GM12892 (cell line): ENCODE measurements around the gene A2ML1.
"Not testable (repeated sequence)": the region's sequence is repeated elsewhere in the genome, so short reads cannot be mapped to it uniquely, and the experiment has no call there.

Experiments
- POLR2A ChIP-seq: IDR thresholded peaks from 2 replicates; pipeline ENCODE4 v1.6.1; 2011; ENCODE audit warnings: low read depth, low read length, control low read depth
- POLR2AphosphoS5 ChIP-seq: IDR thresholded peaks from 2 replicates; pipeline ENCODE4 v1.6.1; 2011; ENCODE audit warnings: low read depth, low read length, control low read depth

DNA sequence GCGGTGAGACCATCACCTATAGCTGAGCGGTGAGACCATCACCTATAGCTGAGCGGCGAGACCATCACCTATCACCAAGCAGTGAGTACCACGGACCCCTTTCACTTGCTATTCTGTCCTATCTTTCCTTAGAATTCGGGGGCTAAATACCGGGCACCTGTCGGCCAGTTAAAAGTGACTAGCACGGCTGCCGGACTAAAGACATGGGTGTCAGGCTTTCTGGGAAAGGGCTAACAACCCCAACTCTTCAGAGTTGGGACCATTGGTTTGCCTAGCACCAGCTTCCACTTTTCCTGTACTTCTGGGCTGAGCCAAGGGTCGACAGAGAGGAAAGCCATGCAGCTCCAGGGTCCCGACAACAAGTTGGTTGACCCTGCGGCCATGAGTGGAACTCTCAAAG lies 33.7 kb upstream of the A2ML1 start:
- not testable (repeated sequence) for TF ChIP-seq POLR2A, POLR2AphosphoS5
